Kidney epithelial cell (primary cell): ENCODE data around the gene TMEM86A. TPM values are rescaled to one million over a fixed set of nuclear protein-coding genes. Genes with fewer than 3 reads are reported as not detected.
A peak's percentile ranks its signal among the peaks of the same experiment; 100 is the strongest.

Source experiments
- DNase-seq: peaks from one replicate; pipeline ENCODE4 v3.0.0-alpha.2; 2010; ENCODE audit warnings: low read depth
- H3K27me3 ChIP-seq: 2 replicates; pipeline ENCODE4 v1.6.0; 2011; ENCODE audit warnings: low read length; ENCODE audit not compliant: control insufficient read depth, insufficient read depth
- H3K36me3 ChIP-seq: 2 replicates; pipeline ENCODE4 v1.5.1; 2011; ENCODE audit warnings: low read length; ENCODE audit not compliant: control insufficient read depth, insufficient read depth
- H3K4me3 ChIP-seq: 2 replicates; pipeline ENCODE4 v1.5.1; 2011; ENCODE audit warnings: low read depth, mild to moderate bottlenecking, control low read depth, low read length
- total RNA-seq: library from RNA; depleted of rRNA; stranded (reverse); fragments of >200 nt; gene quantifications from 2 replicates; pipeline ENCODE4 v1.2.3, GENCODE V29; 2015
- TF ChIP-seq, protein P1 (sequence below): IDR thresholded peaks from 2 replicates; pipeline ENCODE4 v1.5.1; 2011; ENCODE audit warnings: mild to moderate bottlenecking, moderate library complexity, low read length, control low read depth, inconsistent platforms; ENCODE audit not compliant: insufficient read depth, poor library complexity, severe bottlenecking

TMEM86A gene
- total RNA-seq, 1 donor from 2014 or later, result 5.0 TPM

DNA sequence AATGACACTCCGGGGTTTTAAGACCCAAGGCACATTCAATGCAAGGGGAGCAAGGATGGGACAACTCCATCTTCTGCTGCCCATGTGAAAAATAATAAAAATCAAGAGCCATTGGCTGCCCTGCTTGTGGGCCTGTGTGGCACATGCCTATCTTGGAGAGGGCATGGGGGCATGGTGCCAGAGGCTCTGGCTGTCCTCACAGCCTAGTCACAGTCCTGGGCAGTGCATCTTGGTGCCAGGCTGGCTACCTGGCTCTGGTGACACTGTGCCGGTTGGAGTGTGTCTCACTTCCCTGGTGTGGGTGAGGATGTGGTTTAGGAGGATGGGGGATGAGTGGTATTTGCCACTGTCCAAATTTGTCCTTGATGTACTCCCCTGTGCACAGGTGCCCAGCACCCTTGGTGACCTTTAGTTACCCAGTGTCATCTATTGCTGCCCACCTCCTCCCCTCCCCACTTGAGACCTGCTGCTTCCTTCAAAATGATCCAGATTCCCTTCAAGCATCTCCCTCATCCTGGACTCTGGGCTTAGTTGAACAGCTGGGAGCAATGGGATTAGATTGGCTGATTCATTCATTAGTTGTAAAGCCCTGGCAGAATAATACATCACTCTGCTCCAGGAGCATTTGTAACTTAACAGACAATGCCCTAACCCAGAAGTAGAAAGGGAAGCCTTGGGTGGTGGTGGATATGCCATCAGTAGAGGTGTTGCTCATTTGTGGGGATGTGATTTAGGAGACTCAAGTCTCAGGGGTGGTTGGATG, 4.6 kb downstream of the TMEM86A start:
- TF ChIP-seq, protein P1, sequence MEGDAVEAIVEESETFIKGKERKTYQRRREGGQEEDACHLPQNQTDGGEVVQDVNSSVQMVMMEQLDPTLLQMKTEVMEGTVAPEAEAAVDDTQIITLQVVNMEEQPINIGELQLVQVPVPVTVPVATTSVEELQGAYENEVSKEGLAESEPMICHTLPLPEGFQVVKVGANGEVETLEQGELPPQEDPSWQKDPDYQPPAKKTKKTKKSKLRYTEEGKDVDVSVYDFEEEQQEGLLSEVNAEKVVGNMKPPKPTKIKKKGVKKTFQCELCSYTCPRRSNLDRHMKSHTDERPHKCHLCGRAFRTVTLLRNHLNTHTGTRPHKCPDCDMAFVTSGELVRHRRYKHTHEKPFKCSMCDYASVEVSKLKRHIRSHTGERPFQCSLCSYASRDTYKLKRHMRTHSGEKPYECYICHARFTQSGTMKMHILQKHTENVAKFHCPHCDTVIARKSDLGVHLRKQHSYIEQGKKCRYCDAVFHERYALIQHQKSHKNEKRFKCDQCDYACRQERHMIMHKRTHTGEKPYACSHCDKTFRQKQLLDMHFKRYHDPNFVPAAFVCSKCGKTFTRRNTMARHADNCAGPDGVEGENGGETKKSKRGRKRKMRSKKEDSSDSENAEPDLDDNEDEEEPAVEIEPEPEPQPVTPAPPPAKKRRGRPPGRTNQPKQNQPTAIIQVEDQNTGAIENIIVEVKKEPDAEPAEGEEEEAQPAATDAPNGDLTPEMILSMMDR, result no peak
- no peak for DNase-seq
- H3K4me3 ChIP-seq, result no peak overlapping the region
- peaks cover 6% of the 10 kb centered on the region for H3K27me3 ChIP-seq
- no peaks in the 10 kb centered on the region for H3K36me3 ChIP-seq

DNA sequence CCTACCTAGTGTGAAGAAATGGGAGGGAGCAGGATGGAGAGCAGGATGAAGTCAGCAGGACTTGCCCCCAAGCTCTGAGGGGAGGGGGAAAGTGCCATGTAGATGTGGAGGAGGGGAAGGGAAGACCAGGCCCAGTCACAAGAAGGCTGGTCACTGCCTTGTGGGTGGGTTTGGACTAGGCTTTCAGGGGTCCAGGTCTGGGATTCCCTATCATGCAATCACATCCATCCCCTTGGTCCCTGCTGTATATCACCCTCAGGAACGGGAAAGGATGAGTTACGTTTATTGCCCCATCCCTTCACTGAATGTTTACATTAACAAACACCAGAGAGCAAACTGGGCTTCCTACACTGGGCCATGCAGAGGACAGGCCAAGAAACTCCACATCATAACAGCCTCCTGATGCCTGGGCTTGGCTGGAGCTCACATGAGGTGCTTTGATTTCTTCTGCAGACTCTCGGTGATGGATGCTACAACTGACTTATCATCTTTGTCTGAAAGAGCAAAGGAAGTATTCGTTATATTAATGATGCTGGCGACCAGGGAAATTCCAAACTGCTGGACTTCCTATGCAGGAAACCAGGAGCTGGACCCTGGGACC, 5.6 kb downstream of the TMEM86A start:
- no peaks in the 10 kb centered on the region for H3K36me3 ChIP-seq
- DNase-seq, result no peak
- no peak overlapping the region for H3K4me3 ChIP-seq
- TF ChIP-seq, protein P1, result no peak
- H3K27me3 ChIP-seq, result peaks cover 6% of the 10 kb centered on the region

DNA sequence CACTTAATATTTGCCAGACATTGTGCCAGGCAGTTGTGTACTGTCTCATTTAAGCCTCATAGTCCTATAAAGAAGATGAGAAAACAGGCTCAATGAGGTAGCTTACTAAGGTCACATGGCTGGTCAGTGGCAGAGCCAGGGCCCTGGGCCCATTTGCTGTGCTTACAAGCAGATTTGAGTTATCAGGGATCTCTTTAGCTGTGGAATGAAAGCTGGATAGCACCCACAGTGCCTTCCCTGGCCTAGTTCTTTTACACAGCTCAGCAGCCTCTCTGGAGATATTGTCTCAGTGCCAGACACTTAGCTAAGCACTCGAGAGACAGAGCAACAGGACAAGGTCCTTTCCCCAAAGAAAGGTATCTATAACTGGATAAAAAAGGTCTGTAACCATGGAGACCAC, 6.1 kb downstream of the TMEM86A start:
- TF ChIP-seq, protein P1, result no peak
- no peak for DNase-seq
- H3K27me3 ChIP-seq, result peaks cover 6% of the 10 kb centered on the region

DNA sequence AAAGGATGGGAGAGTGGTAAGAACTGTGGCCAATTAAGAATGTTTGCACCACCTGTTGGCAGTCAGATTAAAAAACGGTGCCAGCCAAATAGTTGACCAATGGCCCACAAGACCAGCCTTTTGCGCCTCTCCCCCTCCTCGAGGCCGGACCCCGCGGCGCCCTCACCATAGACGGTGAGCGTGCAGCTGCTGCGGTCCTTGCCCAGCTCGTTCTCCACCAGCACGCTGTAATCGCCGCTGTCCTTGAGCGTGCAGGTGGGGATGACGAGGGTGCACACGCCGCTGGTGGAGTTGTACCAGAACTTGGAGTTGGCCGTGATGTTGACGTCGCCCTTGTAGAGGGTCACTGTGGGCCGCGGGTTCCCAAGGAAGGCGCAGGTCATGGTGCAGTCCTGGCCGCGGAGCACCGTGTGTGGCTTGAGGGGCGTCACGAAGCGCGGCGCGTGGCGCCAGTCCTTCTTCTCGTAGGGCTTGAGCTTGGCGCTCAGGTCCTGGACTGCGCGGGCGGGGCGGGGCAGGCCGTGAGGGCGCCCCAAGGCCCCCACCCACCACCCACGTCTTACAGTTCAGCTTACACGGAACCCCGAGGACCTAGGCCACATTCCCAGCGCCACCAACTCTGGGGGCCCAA, 7.2 kb downstream of the TMEM86A start:
- no peak for DNase-seq
- Histone ChIP-seq H3K36me3 (no peaks in the 10 kb centered on the region), H3K27me3 (peaks cover 6% of the 10 kb centered on the region), H3K4me3 (peak overlapping the region; percentile 63)
- TF ChIP-seq, protein P1, result no peak

More for the DNA sequence above, 6.1 kb downstream of the TMEM86A start:
- no peaks in the 10 kb centered on the region for H3K36me3 ChIP-seq
- no peak overlapping the region for H3K4me3 ChIP-seq

DNA sequence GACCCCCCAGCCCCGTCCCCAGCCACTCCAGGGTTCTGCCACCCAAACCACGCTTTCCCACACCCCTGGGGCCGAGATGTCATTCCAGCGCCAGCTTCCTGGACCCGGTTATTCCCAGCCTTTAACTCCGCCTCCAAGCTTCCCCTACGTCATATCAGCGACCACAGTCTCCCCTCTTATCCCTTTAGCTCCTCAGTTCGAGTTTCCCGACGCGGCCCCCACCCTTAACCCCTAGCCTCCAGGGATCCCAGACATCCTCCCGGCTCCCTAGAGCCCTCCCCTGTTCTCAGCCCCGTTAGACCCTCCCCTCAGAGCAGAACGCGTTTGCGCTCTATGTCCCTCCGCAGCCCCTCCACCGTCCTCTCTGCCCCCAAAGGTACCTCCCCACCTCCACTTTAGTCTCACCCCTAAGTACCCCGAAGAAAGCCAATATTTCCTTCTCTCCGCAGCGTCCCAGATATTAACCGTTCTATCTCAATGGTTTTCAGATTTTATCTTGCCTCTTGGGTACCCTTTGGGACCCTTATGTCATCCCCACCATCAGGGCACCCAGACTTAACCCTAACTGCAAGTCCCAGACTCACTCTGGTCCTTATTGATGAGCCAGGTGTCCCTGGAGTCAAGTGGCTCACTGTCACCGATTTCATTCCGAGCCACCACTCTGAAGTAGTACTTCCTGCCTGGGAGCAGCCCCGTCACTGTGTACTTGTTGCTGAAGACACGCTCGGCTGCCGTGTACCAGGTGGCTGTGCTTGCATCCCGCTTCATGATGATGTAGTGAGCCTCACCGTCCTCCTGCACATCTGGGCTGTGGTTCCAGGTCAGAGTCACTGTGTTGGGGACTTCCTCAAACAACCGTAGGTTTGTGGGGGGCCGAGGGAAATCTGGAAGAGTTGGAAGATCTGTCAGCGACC, 8.0 kb downstream of the TMEM86A start:
- Histone ChIP-seq H3K27me3 (peaks cover 6% of the 10 kb centered on the region), H3K4me3 (peak overlapping the region; percentile 63), H3K36me3 (no peaks in the 10 kb centered on the region)
- no peak for DNase-seq
- TF ChIP-seq, protein P1, result no peak
